Peyer's patch (tissue), 4 donors: Measurements from ENCODE around the gene DPYD. TPM values are rescaled to one million over a fixed set of nuclear protein-coding genes. Genes with fewer than 3 reads are reported as not detected.

Experiments used
- DNase-seq, 3 donors: peaks; one replicate each; pipeline ENCODE4 v3.0.0-alpha.2; 2017 to 2019
- H3K27ac ChIP-seq, 4 donors: fragments of 200-600 bp; sonication (generic); one replicate each; pipeline ENCODE4 v1.5.1; 2016 to 2019
- H3K27me3 ChIP-seq, 2 donors: fragments of 200-600 bp; sonication (generic); one replicate each; pipeline ENCODE4 v1.5.1; 2019
- H3K36me3 ChIP-seq, 3 donors: fragments of 200-600 bp; sonication (generic); one replicate each; pipeline ENCODE4 v1.5.1; 2016 to 2019
- H3K4me1 ChIP-seq, 4 donors: fragments of 200-600 bp; sonication (generic); one replicate each; pipeline ENCODE4 v1.5.1; 2016 to 2019
- H3K4me3 ChIP-seq, 4 donors: fragments of 200-600 bp; sonication (generic); 1 replicate in 3 of 4; 2 replicates in 1 of 4; pipeline ENCODE4 v1.5.1; 2016 to 2019; ENCODE audit warnings: mild to moderate bottlenecking in 1 of 4
- H3K9me3 ChIP-seq, 4 donors: fragments of 200-600 bp; sonication (generic); one replicate each; pipeline ENCODE4 v1.5.1; 2016 to 2019; ENCODE audit warnings: mild to moderate bottlenecking in 1 of 4
- CTCF ChIP-seq, 6 experiments: fragments of 450-650 bp in 4 of 6; fragments of 200-600 bp in 2 of 6; sonication (generic) in 1 of 6; IDR thresholded peaks; one replicate each; pipeline ENCODE4 v1.5.1; 2017 to 2019; ENCODE audit warnings: antibody characterized with exemption in 6 of 6, mild to moderate bottlenecking in 3 of 6, moderate library complexity in 1 of 6
- POLR2A ChIP-seq, 2 donors: fragments of 450-650 bp; IDR thresholded peaks; one replicate each; pipeline ENCODE4 v1.5.1; 2017; ENCODE audit warnings: antibody characterized with exemption in 2 of 2, mild to moderate bottlenecking in 2 of 2, moderate library complexity in 2 of 2
- total RNA-seq, 4 donors: library from RNA; depleted of rRNA; stranded (reverse); fragments of >200 nt; gene quantifications; one replicate each; pipeline ENCODE4 v1.1.0, GENCODE V29; 2016

DPYD gene
- total RNA-seq, 4 donors from 2014 or later = 30.8 to 39.7 (median 36.4) TPM

- Histone ChIP-seq H3K9me3 (no peaks in the 10 kb centered on the region), H3K4me1 (no peaks in the 10 kb centered on the region), H3K4me3 (no peak overlapping the region), H3K27me3 (no peaks in the 10 kb centered on the region), H3K27ac (no peak overlapping the region), H3K36me3 (peaks cover 0 to 9% (median 0%) of the 10 kb centered on the region in 3 donors)
- no peak for DNase-seq
- TF ChIP-seq POLR2A (IDR thresholded peaks at IDR 0.05) = no peak
- no peak for TF ChIP-seq CTCF (IDR thresholded peaks at IDR 0.05)
These were observed 43.5 kb downstream of the DPYD start for GRCh38 chr1:97877307-97877706.

- Histone ChIP-seq H3K27me3 (no peaks in the 10 kb centered on the region), H3K9me3 (no peaks in the 10 kb centered on the region), H3K36me3 (peaks cover 0 to 5% (median 0%) of the 10 kb centered on the region in 3 donors), H3K4me3 (no peak overlapping the region), H3K4me1 (no peaks in the 10 kb centered on the region), H3K27ac (no peak overlapping the region)
- DNase-seq = no peak
- TF ChIP-seq CTCF (IDR thresholded peaks at IDR 0.05) = no peak
- TF ChIP-seq POLR2A (IDR thresholded peaks at IDR 0.05) = no peak
These were observed 44.8 kb downstream of the DPYD start for GRCh38 chr1:97875996-97876395.

- no peaks in the 10 kb centered on the region for H3K4me1 ChIP-seq
- no peak for DNase-seq
- no peak for TF ChIP-seq CTCF (IDR thresholded peaks at IDR 0.05)
- no peak for TF ChIP-seq POLR2A (IDR thresholded peaks at IDR 0.05)
- no peaks in the 10 kb centered on the region for H3K36me3 ChIP-seq
- no peak overlapping the region for H3K27ac ChIP-seq
- H3K4me3 ChIP-seq = no peak overlapping the region
- H3K9me3 ChIP-seq = no peaks in the 10 kb centered on the region
- no peaks in the 10 kb centered on the region for H3K27me3 ChIP-seq
These were observed 50.2 kb downstream of the DPYD start for GRCh38 chr1:97870589-97870988.

- no peak overlapping the region for H3K4me3 ChIP-seq
- no peaks in the 10 kb centered on the region for H3K36me3 ChIP-seq
- no peaks in the 10 kb centered on the region for H3K27me3 ChIP-seq
- TF ChIP-seq CTCF (IDR thresholded peaks at IDR 0.05) = no peak
- TF ChIP-seq POLR2A (IDR thresholded peaks at IDR 0.05) = no peak
- no peak overlapping the region for H3K27ac ChIP-seq
- H3K9me3 ChIP-seq = no peaks in the 10 kb centered on the region
- no peak for DNase-seq
- no peaks in the 10 kb centered on the region for H3K4me1 ChIP-seq
These were observed 51.4 kb downstream of the DPYD start for GRCh38 chr1:97869441-97869840.

GRCh38 chr1:97867127-97867526 is 53.7 kb downstream of the DPYD start:
- Histone ChIP-seq H3K4me3 (no peak overlapping the region), H3K27me3 (no peaks in the 10 kb centered on the region), H3K4me1 (no peaks in the 10 kb centered on the region), H3K9me3 (no peaks in the 10 kb centered on the region), H3K36me3 (no peaks in the 10 kb centered on the region), H3K27ac (no peak overlapping the region)
- TF ChIP-seq CTCF (IDR thresholded peaks at IDR 0.05) (no peak), POLR2A (IDR thresholded peaks at IDR 0.05) (no peak)
- no peak for DNase-seq

GRCh38 chr1:97864615-97865014 is 56.2 kb downstream of the DPYD start:
- H3K27me3 ChIP-seq = no peaks in the 10 kb centered on the region
- TF ChIP-seq POLR2A (IDR thresholded peaks at IDR 0.05) = no peak
- TF ChIP-seq CTCF (IDR thresholded peaks at IDR 0.05) = no peak
- H3K4me3 ChIP-seq = no peak overlapping the region
- no peak overlapping the region for H3K27ac ChIP-seq
- no peak for DNase-seq
- H3K36me3 ChIP-seq = no peaks in the 10 kb centered on the region
- H3K4me1 ChIP-seq = no peaks in the 10 kb centered on the region
- no peaks in the 10 kb centered on the region for H3K9me3 ChIP-seq
